Neural cell (in vitro differentiated cells): ENCODE data around the gene SMC4. TPM values are rescaled to one million over a fixed set of nuclear protein-coding genes. Genes with fewer than 3 reads are reported as not detected.

Experiments used
- H2AFZ ChIP-seq: fragments of 200-600, 300-800 bp; sonication (generic), shearing (Covaris generic); 2 replicates; pipeline ENCODE4 v1.6.0; 2014; ENCODE audit warnings: low read depth, mild to moderate bottlenecking, antibody characterized with exemption, low read length, moderate library complexity
- H3F3A ChIP-seq: fragments of 200-600 bp; shearing (Covaris generic); 2 replicates; pipeline ENCODE4 v1.6.1; 2016; ENCODE audit warnings: mild to moderate bottlenecking, moderate library complexity, mixed read lengths, antibody characterized with exemption, low read length; ENCODE audit not compliant: insufficient read depth, poor library complexity, severe bottlenecking
- H3K27ac ChIP-seq: fragments of 200-600, 300-800 bp; sonication (generic), shearing (Covaris generic); 2 replicates; pipeline ENCODE4 v1.5.1; 2014; ENCODE audit warnings: mild to moderate bottlenecking, low read length, moderate library complexity
- H3K27me3 ChIP-seq: fragments of 300-800, 200-600 bp; sonication (generic), shearing (Covaris generic); 2 replicates; pipeline ENCODE4 v1.6.0; 2014; ENCODE audit warnings: mild to moderate bottlenecking, low read depth, low read length, moderate library complexity; ENCODE audit not compliant: insufficient read depth
- H3K36me3 ChIP-seq: fragments of 300-800, 200-600 bp; sonication (generic), shearing (Covaris generic); 2 replicates; pipeline ENCODE4 v1.5.1; 2014; ENCODE audit warnings: mild to moderate bottlenecking, antibody characterized with exemption, low read length, moderate library complexity; ENCODE audit not compliant: insufficient read depth
- H3K4me2 ChIP-seq: fragments of 300-800, 200-600 bp; sonication (generic), shearing (Covaris generic); 2 replicates; pipeline ENCODE4 v1.6.0; 2014; ENCODE audit warnings: mild to moderate bottlenecking, low read length
- H3K4me3 ChIP-seq: fragments of 300-800, 200-600 bp; sonication (generic), shearing (Covaris generic); 2 replicates; pipeline ENCODE4 v1.5.1; 2014; ENCODE audit warnings: mild to moderate bottlenecking, low read length, moderate library complexity
- H3K79me2 ChIP-seq: fragments of 200-600 bp; shearing (Covaris generic); replicated peaks from 2 replicates; pipeline ENCODE4 v1.6.0; 2014; ENCODE audit warnings: mild to moderate bottlenecking, low read length, moderate library complexity; ENCODE audit not compliant: insufficient read depth
- H3K9ac ChIP-seq: fragments of 300-800, 200-600 bp; sonication (generic), shearing (Covaris generic); 2 replicates; pipeline ENCODE4 v1.6.1; 2016; ENCODE audit warnings: mild to moderate bottlenecking, low read length, mixed read lengths
- H3K9me2 ChIP-seq: fragments of 200-600 bp; shearing (Covaris generic); 2 replicates; pipeline ENCODE4 v1.6.1; 2016; ENCODE audit warnings: mild to moderate bottlenecking, low read length, mixed read lengths; ENCODE audit not compliant: insufficient read depth
- H3K9me3 ChIP-seq: fragments of 200-600, 300-800 bp; sonication (generic), shearing (Covaris generic); 2 replicates; pipeline ENCODE4 v1.6.1; 2016; ENCODE audit warnings: mild to moderate bottlenecking, mixed run types, low read length, moderate library complexity, mixed read lengths
- H4K20me1 ChIP-seq: fragments of 200-600 bp; shearing (Covaris generic); 2 replicates; pipeline ENCODE4 v1.6.1; 2016; ENCODE audit warnings: mild to moderate bottlenecking, mixed run types; ENCODE audit not compliant: insufficient read depth
- EP300 ChIP-seq: fragments of 450-650 bp; conservative IDR thresholded peaks from 2 replicates; pipeline ENCODE4 v1.6.1; 2014; ENCODE audit warnings: antibody characterized with exemption, mild to moderate bottlenecking, moderate library complexity; ENCODE audit not compliant: poor library complexity, severe bottlenecking
- EZH2 ChIP-seq: fragments of 200-600, 300-800 bp; shearing (Covaris generic), sonication (generic); IDR thresholded peaks from 2 replicates; pipeline ENCODE4 v1.6.1; 2014; ENCODE audit warnings: antibody characterized with exemption, low read length, borderline replicate concordance, mild to moderate bottlenecking; ENCODE audit not compliant: insufficient read depth, poor library complexity, severe bottlenecking
- MXI1 ChIP-seq: fragments of 450-650 bp; conservative IDR thresholded peaks from 2 replicates; pipeline ENCODE4 v1.6.1; 2014; ENCODE audit warnings: antibody characterized with exemption, mild to moderate bottlenecking; ENCODE audit not compliant: poor library complexity, severe bottlenecking
- POLR2AphosphoS5 ChIP-seq: IDR thresholded peaks from 2 replicates; pipeline ENCODE4 v1.6.1; 2012
- RAD21 ChIP-seq: fragments of 450-650 bp; conservative IDR thresholded peaks from 2 replicates; pipeline ENCODE4 v1.6.1; 2014; ENCODE audit warnings: antibody characterized with exemption, mild to moderate bottlenecking, moderate library complexity
- SMC3 ChIP-seq: fragments of 450-650 bp; conservative IDR thresholded peaks from 2 replicates; pipeline ENCODE4 v1.6.1; 2014; ENCODE audit warnings: antibody characterized with exemption, mild to moderate bottlenecking, moderate library complexity; ENCODE audit not compliant: poor library complexity
- TAF1 ChIP-seq: IDR thresholded peaks from 2 replicates; pipeline ENCODE4 v1.6.1; 2012; ENCODE audit warnings: low read depth
- polyA plus RNA-seq: library from polyadenylated mRNA; depleted of rRNA; stranded (reverse); fragments of >200 nt; gene quantifications from 2 replicates; pipeline ENCODE4 v1.2.3, GENCODE V29; 2014
- TF ChIP-seq, protein P1 (sequence below): fragments of 450-650 bp; IDR thresholded peaks from 2 replicates; pipeline ENCODE4 v1.5.1; 2014; ENCODE audit warnings: antibody characterized with exemption, mild to moderate bottlenecking, moderate library complexity; ENCODE audit not compliant: poor library complexity, severe bottlenecking
- TF ChIP-seq, protein P2 (sequence below): IDR thresholded peaks from 2 replicates; pipeline ENCODE4 v1.6.1; 2012; ENCODE audit warnings: borderline replicate concordance

SMC4 gene
- polyA plus RNA-seq, 1 donor from 2014 or later = 17.4 TPM

DNA sequence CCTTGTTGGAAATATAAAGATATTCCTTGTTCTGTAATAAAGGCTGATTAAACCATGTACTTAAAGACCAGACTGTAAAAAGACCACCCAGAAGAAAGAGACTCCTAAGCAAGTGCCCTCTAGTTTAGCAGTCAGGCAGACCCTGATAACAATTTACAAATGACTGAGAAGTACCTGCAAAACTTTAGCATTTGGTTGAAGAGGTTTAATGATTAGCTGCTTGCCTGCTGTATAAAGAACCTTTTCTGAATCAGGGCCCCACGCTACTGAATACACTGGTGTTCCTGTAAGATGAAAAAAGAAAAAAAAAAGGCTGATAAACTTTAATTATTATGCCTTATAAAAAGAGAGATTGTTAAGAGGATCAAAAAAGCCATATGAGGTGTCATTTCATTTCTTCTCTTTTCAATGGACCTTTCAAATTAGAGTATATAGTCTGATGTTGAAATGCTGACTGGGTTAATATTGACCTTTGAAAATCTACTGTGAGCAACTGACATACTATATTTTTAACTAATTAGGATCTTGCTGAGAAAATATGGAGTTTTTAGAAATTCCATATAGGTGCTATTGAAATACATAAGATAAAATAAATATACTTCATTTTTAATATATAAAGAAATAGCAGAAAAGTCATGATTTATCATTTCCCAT is 33.5 kb upstream of the SMC4 start:
- H3K4me3 ChIP-seq = no peak overlapping the region
- no peak overlapping the region for H3K27ac ChIP-seq
- no peaks in the 10 kb centered on the region for H3K36me3 ChIP-seq
- H3K79me2 ChIP-seq = no peaks in the 10 kb centered on the region
- no peaks in the 10 kb centered on the region for H3K9me2 ChIP-seq
- no peaks in the 10 kb centered on the region for H3F3A ChIP-seq
- no peaks in the 10 kb centered on the region for H3K9me3 ChIP-seq
- H2AFZ ChIP-seq = no peak overlapping the region
- TF ChIP-seq MXI1 (no peak), EZH2 (no peak), TAF1 (no peak), SMC3 (no peak), RAD21 (no peak), EP300 (no peak), POLR2AphosphoS5 (no peak)
- TF ChIP-seq, protein P1, sequence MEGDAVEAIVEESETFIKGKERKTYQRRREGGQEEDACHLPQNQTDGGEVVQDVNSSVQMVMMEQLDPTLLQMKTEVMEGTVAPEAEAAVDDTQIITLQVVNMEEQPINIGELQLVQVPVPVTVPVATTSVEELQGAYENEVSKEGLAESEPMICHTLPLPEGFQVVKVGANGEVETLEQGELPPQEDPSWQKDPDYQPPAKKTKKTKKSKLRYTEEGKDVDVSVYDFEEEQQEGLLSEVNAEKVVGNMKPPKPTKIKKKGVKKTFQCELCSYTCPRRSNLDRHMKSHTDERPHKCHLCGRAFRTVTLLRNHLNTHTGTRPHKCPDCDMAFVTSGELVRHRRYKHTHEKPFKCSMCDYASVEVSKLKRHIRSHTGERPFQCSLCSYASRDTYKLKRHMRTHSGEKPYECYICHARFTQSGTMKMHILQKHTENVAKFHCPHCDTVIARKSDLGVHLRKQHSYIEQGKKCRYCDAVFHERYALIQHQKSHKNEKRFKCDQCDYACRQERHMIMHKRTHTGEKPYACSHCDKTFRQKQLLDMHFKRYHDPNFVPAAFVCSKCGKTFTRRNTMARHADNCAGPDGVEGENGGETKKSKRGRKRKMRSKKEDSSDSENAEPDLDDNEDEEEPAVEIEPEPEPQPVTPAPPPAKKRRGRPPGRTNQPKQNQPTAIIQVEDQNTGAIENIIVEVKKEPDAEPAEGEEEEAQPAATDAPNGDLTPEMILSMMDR = no peak
- TF ChIP-seq, protein P2, sequence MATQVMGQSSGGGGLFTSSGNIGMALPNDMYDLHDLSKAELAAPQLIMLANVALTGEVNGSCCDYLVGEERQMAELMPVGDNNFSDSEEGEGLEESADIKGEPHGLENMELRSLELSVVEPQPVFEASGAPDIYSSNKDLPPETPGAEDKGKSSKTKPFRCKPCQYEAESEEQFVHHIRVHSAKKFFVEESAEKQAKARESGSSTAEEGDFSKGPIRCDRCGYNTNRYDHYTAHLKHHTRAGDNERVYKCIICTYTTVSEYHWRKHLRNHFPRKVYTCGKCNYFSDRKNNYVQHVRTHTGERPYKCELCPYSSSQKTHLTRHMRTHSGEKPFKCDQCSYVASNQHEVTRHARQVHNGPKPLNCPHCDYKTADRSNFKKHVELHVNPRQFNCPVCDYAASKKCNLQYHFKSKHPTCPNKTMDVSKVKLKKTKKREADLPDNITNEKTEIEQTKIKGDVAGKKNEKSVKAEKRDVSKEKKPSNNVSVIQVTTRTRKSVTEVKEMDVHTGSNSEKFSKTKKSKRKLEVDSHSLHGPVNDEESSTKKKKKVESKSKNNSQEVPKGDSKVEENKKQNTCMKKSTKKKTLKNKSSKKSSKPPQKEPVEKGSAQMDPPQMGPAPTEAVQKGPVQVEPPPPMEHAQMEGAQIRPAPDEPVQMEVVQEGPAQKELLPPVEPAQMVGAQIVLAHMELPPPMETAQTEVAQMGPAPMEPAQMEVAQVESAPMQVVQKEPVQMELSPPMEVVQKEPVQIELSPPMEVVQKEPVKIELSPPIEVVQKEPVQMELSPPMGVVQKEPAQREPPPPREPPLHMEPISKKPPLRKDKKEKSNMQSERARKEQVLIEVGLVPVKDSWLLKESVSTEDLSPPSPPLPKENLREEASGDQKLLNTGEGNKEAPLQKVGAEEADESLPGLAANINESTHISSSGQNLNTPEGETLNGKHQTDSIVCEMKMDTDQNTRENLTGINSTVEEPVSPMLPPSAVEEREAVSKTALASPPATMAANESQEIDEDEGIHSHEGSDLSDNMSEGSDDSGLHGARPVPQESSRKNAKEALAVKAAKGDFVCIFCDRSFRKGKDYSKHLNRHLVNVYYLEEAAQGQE = no peak
- no peak overlapping the region for H3K9ac ChIP-seq
- no peaks in the 10 kb centered on the region for H4K20me1 ChIP-seq
- H3K27me3 ChIP-seq = no peaks in the 10 kb centered on the region
- no peak overlapping the region for H3K4me2 ChIP-seq

DNA sequence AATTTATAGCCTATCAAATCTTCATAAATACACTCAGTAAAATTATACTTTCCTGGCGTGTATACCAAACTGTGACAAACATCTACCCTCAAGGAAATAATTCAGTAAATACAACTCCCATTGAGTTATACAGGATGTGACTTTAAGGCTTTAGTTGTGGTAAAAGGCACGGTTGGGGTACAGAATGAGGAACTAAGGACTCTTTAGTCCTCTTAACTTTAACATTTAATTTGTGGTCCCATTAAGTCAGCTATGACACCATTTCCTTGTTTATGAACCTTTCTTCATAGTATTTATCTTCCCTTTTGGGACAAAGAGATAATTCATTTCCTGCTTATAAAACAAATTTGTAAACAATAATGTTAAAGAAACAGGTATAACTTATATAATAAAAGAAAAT is 30.6 kb upstream of the SMC4 start:
- H3K4me2 ChIP-seq = no peak overlapping the region

More for the DNA sequence above, 30.6 kb upstream of the SMC4 start:
- no peaks in the 10 kb centered on the region for H3K79me2 ChIP-seq
- no peak overlapping the region for H3K27ac ChIP-seq
- H4K20me1 ChIP-seq = no peaks in the 10 kb centered on the region
- H3K9me3 ChIP-seq = no peaks in the 10 kb centered on the region
- no peaks in the 10 kb centered on the region for H3K27me3 ChIP-seq
- H3K36me3 ChIP-seq = no peaks in the 10 kb centered on the region
- no peak overlapping the region for H3K9ac ChIP-seq
- H3K9me2 ChIP-seq = no peaks in the 10 kb centered on the region
- no peak for TF ChIP-seq TAF1
- TF ChIP-seq EZH2 = no peak
- TF ChIP-seq, protein P1 = no peak
- TF ChIP-seq SMC3 = no peak
- TF ChIP-seq, protein P2 = no peak
- no peak for TF ChIP-seq EP300
- no peak for TF ChIP-seq RAD21
- no peak for TF ChIP-seq MXI1
- TF ChIP-seq POLR2AphosphoS5 = no peak
- no peak overlapping the region for H3K4me3 ChIP-seq
- no peak overlapping the region for H2AFZ ChIP-seq
- H3F3A ChIP-seq = no peaks in the 10 kb centered on the region
